Hepatocyte (in vitro differentiated cells): ENCODE data around the gene DSC2. TPM values are rescaled to one million over a fixed set of nuclear protein-coding genes. Genes with fewer than 3 reads are reported as not detected.

Experiments used
- DNase-seq: peaks from one replicate; pipeline ENCODE4 v3.0.0-alpha.2; 2016; ENCODE audit warnings: low spot score
- H2AFZ ChIP-seq: fragments of 200-600 bp; sonication (generic); 2 replicates; pipeline ENCODE4 v1.6.0; 2016; ENCODE audit warnings: antibody characterized with exemption, mild to moderate bottlenecking
- H3K27ac ChIP-seq: fragments of 200-600 bp; sonication (generic); 2 replicates; pipeline ENCODE4 v1.5.1; 2016; ENCODE audit warnings: mild to moderate bottlenecking
- H3K27me3 ChIP-seq: fragments of 200-600 bp; sonication (generic); 2 replicates; pipeline ENCODE4 v1.6.1; 2016
- H3K36me3 ChIP-seq: fragments of 200-600 bp; sonication (generic); replicated peaks from 2 replicates; pipeline ENCODE4 v1.5.1; 2016; ENCODE audit warnings: low read depth; ENCODE audit not compliant: insufficient read depth
- H3K4me1 ChIP-seq: fragments of 200-600 bp; sonication (generic); 2 replicates; pipeline ENCODE4 v1.5.1; 2016; ENCODE audit warnings: mild to moderate bottlenecking, moderate library complexity; ENCODE audit not compliant: insufficient read depth
- H3K4me2 ChIP-seq: fragments of 200-600 bp; sonication (generic); 2 replicates; pipeline ENCODE4 v1.6.0; 2016
- H3K4me3 ChIP-seq: fragments of 200-600 bp; sonication (generic); 2 replicates; pipeline ENCODE4 v1.5.1; 2016; ENCODE audit warnings: mild to moderate bottlenecking
- H3K79me2 ChIP-seq: fragments of 200-600 bp; sonication (generic); 2 replicates; pipeline ENCODE4 v1.6.0; 2017; ENCODE audit warnings: mild to moderate bottlenecking
- H3K9me2 ChIP-seq: fragments of 200-600 bp; sonication (generic); replicated peaks from 2 replicates; pipeline ENCODE4 v1.6.0; 2017; ENCODE audit warnings: mild to moderate bottlenecking; ENCODE audit not compliant: insufficient read depth
- H3K9me3 ChIP-seq: fragments of 200-600 bp; sonication (generic); 2 replicates; pipeline ENCODE4 v1.5.1; 2016; ENCODE audit warnings: low read depth, mild to moderate bottlenecking
- H4K20me1 ChIP-seq: fragments of 200-600 bp; sonication (generic); 2 replicates; pipeline ENCODE4 v1.6.0; 2016; ENCODE audit warnings: mild to moderate bottlenecking; ENCODE audit not compliant: insufficient read depth, poor library complexity, severe bottlenecking
- EZH2 ChIP-seq: fragments of 200-600 bp; sonication (generic); IDR thresholded peaks from 2 replicates; pipeline ENCODE4 v1.6.1; 2016; ENCODE audit warnings: antibody characterized with exemption, mild to moderate bottlenecking, borderline replicate concordance
- EZH2phosphoT487 ChIP-seq: fragments of 200-600 bp; sonication (generic); IDR thresholded peaks from one replicate; pipeline ENCODE4 v1.6.1; 2018; ENCODE audit warnings: antibody characterized with exemption, mild to moderate bottlenecking, low read depth, moderate library complexity; ENCODE audit not compliant: unreplicated experiment, severe bottlenecking
- WGBS: methylation state at CpG from one replicate; pipeline ENCODE4 v1.1.6; 2016; ENCODE audit warnings: low lambda C conversion rate; ENCODE audit errors: missing lambda C conversion rate; 5-methylcytosine and 5-hydroxymethylcytosine counted together
- polyA plus RNA-seq: library from polyadenylated mRNA; unstranded; fragments of >200 nt; fragmentation: Nextera tagmentation; extraction: Ambion mirVana; gene quantifications from 2 replicates; pipeline ENCODE4 v1.2.1, GENCODE V29; 2016
- total RNA-seq: library from RNA; depleted of rRNA; stranded (reverse); fragments of >200 nt; gene quantifications from 2 replicates; pipeline ENCODE4 v1.2.3, GENCODE V29; 2014
- TF ChIP-seq, protein P1 (sequence below): fragments of 200-600 bp; sonication (generic); IDR thresholded peaks from 2 replicates; pipeline ENCODE4 v1.5.1; 2016; ENCODE audit warnings: antibody characterized with exemption, mild to moderate bottlenecking; ENCODE audit not compliant: poor library complexity

The DSC2 gene
- total and polyA plus RNA-seq, 2 experiments from 2014 or later = 28.7 to 59.6 TPM

DNA sequence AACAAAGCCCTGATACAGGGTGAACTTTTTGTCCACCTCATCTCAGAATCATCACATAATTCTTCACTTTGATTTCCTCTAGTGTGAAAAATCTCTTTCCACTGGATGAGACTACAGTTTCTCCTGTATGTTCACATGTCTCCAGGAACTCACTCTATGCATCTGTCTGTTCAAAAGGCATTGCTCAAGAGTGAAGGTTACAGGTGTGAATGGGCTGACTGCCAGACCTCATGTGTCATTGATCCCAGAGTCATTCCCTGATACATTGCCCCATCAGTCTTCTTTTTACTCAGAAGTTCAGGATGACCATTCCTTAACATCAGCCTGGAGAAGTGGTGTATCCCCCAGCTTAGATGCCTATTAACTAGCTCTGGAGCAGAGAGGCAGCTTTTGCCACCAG, 55.3 kb downstream of the DSC2 start:
- H3K4me2 ChIP-seq = no peak overlapping the region
- no peaks in the 10 kb centered on the region for H3K9me3 ChIP-seq
- no peaks in the 10 kb centered on the region for H4K20me1 ChIP-seq
- H3K27me3 ChIP-seq = peaks cover 25% of the 10 kb centered on the region
- H3K27ac ChIP-seq = no peak overlapping the region
- H2AFZ ChIP-seq = no peak overlapping the region
- TF ChIP-seq EZH2phosphoT487 (no peak), EZH2 (no peak)
- TF ChIP-seq, protein P1, sequence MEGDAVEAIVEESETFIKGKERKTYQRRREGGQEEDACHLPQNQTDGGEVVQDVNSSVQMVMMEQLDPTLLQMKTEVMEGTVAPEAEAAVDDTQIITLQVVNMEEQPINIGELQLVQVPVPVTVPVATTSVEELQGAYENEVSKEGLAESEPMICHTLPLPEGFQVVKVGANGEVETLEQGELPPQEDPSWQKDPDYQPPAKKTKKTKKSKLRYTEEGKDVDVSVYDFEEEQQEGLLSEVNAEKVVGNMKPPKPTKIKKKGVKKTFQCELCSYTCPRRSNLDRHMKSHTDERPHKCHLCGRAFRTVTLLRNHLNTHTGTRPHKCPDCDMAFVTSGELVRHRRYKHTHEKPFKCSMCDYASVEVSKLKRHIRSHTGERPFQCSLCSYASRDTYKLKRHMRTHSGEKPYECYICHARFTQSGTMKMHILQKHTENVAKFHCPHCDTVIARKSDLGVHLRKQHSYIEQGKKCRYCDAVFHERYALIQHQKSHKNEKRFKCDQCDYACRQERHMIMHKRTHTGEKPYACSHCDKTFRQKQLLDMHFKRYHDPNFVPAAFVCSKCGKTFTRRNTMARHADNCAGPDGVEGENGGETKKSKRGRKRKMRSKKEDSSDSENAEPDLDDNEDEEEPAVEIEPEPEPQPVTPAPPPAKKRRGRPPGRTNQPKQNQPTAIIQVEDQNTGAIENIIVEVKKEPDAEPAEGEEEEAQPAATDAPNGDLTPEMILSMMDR = no peak
- H3K79me2 ChIP-seq = no peaks in the 10 kb centered on the region
- H3K36me3 ChIP-seq = no peaks in the 10 kb centered on the region
- H3K4me3 ChIP-seq = no peak overlapping the region
- H3K9me2 ChIP-seq = no peaks in the 10 kb centered on the region
- DNase-seq = no peak
- H3K4me1 ChIP-seq = peaks cover 9% of the 10 kb centered on the region

DNA sequence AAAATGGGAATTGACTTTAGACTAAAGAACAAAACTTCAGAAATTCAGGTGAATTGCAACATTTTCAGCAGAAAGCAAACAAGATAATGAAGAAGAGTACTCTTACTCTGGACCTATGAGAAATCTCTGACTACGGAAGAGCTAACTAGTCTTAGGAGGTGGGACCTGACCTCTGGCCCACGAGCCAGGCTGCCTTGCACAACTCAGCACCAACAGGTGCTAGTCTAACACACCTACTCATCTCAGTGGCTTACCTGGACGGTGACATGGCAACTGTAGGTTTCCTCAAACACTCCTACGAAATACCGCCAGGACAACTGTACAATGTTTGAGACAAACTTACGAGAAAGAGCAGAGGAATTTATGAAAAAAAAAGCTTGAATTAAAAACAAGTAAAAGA, 56.6 kb downstream of the DSC2 start:
- no peak overlapping the region for H3K4me3 ChIP-seq
- H3K79me2 ChIP-seq = no peaks in the 10 kb centered on the region
- peaks cover 12% of the 10 kb centered on the region for H3K4me1 ChIP-seq
- 82% methylated on average over 6 of the region's 6 CpGs for WGBS
- H3K4me2 ChIP-seq = no peak overlapping the region
- H4K20me1 ChIP-seq = no peaks in the 10 kb centered on the region
- H3K9me2 ChIP-seq = no peaks in the 10 kb centered on the region
- no peak for DNase-seq
- no peaks in the 10 kb centered on the region for H3K36me3 ChIP-seq
- TF ChIP-seq, protein P1 = no peak
- TF ChIP-seq EZH2 (no peak), EZH2phosphoT487 (no peak)
- peaks cover 38% of the 10 kb centered on the region for H3K27me3 ChIP-seq
- no peaks in the 10 kb centered on the region for H3K9me3 ChIP-seq
- H2AFZ ChIP-seq = no peak overlapping the region
- no peak overlapping the region for H3K27ac ChIP-seq

GRCh38 chr18:31044926-31045325, 57.3 kb downstream of the DSC2 start:
- no peaks in the 10 kb centered on the region for H3K9me2 ChIP-seq
- H3K36me3 ChIP-seq = no peaks in the 10 kb centered on the region
- H4K20me1 ChIP-seq = no peaks in the 10 kb centered on the region
- no peak overlapping the region for H3K4me2 ChIP-seq
- H3K79me2 ChIP-seq = no peaks in the 10 kb centered on the region
- no peak overlapping the region for H3K27ac ChIP-seq
- DNase-seq = no peak
- WGBS = 81% methylated on average over 3 of the region's 3 CpGs
- H3K9me3 ChIP-seq = no peaks in the 10 kb centered on the region
- peaks cover 45% of the 10 kb centered on the region for H3K27me3 ChIP-seq
- no peak overlapping the region for H3K4me3 ChIP-seq
- no peak overlapping the region for H2AFZ ChIP-seq
- TF ChIP-seq EZH2phosphoT487 (no peak), EZH2 (no peak)
- TF ChIP-seq, protein P1 = no peak
- peaks cover 12% of the 10 kb centered on the region for H3K4me1 ChIP-seq

DNA sequence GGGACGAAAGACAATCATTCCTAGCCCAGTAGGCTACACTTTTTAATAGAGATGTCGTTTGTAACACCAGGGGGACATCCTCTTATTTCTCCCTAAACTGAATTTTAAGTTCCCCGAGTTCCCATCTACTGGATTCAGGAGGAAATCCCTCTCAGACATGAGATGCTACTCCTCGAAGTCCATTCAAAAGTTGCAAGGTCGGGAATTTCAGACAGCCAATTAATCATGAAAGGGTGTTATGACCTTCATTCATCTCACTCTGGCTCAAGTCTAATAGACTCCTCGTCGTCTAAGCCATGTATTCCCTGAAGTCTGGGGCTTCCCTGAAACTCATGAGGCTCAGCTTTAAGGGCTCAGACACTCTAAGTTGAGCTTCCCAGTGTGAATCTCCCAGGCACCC, 58.5 kb downstream of the DSC2 start:
- Histone ChIP-seq H3K9me2 (no peaks in the 10 kb centered on the region), H3K9me3 (no peaks in the 10 kb centered on the region), H3K79me2 (peaks cover 2% of the 10 kb centered on the region), H3K27me3 (peaks cover 52% of the 10 kb centered on the region), H3K4me1 (peaks cover 12% of the 10 kb centered on the region), H3K36me3 (no peaks in the 10 kb centered on the region), H2AFZ (no peak overlapping the region), H3K4me3 (no peak overlapping the region), H3K4me2 (no peak overlapping the region), H4K20me1 (no peaks in the 10 kb centered on the region), H3K27ac (no peak overlapping the region)
- WGBS = 66% methylated on average over 7 of the region's 7 CpGs
- no peak for TF ChIP-seq EZH2
- TF ChIP-seq EZH2phosphoT487 = no peak
- TF ChIP-seq, protein P1 = no peak
- no peak for DNase-seq
